Measurements from ENCODE around the gene QRICH1.

Gene QRICH1

DNA sequence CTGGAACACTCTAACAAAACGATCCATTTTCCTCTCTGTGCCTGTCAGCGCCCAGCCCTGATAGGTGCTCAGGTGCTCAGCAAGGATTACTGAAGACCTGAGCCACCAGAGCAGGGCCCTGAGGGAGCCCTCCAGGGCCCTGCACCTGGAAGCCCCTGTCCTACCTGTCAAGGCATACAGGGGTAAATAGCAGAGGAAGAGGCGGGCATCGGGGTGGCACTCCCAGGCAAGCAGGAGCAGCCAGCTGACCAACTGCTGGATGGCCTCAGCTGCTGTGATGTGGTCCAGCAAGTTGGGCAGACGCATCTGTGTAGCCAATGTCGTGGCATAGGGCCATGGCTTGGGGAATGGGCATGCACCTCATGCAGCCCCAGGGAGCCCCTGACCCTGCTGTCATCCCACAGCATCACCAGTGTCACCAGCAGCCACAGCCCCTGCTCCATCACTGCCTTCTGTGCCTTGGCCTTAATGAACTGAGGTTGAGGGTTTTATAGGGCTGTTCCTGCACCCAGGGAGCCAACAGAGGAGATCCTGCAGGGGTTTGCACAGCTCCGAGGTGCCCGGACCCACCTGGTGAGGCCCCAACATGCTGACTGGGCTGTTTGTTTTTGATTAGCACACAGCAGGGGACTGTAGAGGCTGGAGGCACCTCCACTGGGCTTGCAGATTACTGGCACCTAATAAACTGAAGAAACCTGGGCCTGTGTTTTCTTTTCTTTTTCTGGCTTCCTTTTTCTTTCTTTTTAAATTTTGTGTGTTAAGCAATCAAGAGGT, 94.6 kb downstream of the QRICH1 start:
- in situ Hi-C loops (cut with HindIII; ENCODE audit: low sequenced_read_pairs), result no loop called here

DNA sequence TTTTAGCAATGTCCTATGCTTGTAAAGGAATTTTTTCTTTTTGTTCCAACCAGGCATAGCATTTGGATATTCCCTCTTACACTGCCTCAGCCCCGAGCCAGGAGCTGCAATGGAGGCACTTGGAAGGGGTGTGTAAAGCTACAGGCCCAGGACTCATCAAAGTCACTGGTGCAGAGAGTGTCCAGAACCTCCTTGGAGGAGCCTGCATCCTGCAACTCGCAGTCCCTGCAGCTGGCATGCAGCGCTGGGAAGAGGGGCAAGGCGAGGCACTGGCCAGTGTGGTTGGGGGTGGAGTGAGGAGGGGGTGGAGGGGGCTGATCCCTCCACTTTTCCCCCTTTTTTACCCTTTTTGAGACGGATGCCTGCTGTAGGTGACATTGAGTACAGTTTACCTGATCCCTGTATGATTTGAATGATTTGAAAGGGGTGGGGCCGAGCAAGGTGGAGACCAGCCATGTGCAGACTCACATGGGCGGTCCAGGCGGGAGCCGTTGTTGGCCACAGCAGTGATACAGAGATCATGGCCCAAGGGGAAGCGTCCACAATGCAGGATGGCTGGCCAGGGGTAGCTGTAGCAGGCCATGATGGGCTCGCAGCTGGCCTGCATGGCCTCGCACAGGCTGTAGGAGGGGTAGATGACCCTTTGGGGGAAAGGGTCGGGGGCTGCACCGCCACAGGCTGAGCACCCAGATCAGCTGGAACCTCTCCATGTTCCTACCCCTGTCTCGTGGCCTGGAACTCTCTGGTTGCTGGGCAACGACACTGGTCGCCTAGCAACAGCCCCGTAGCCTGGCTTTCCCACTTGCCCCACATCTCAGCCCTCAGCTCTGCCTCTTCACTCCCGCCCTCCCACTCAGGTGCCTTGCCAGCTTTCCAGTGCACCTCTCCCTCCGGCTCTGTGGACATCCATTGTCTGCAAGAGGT, 95.9 kb downstream of the QRICH1 start:
- in situ Hi-C loops (cut with HindIII; ENCODE audit: low sequenced_read_pairs), result no loop called here

- in situ Hi-C loops (cut with HindIII; ENCODE audit: low sequenced_read_pairs), result no loop called here
These were observed 96.7 kb downstream of the QRICH1 start for GRCh38 chr3:48997102-48997635.

GRCh38 chr3:48996640-48997039, 97.2 kb downstream of the QRICH1 start:
- in situ Hi-C loops (cut with HindIII; ENCODE audit: low sequenced_read_pairs), result no loop called here

- in situ Hi-C loops (cut with HindIII; ENCODE audit: low sequenced_read_pairs), result no loop called here
These were observed 100.0 kb downstream of the QRICH1 start for GRCh38 chr3:48993834-48994233.

DNA sequence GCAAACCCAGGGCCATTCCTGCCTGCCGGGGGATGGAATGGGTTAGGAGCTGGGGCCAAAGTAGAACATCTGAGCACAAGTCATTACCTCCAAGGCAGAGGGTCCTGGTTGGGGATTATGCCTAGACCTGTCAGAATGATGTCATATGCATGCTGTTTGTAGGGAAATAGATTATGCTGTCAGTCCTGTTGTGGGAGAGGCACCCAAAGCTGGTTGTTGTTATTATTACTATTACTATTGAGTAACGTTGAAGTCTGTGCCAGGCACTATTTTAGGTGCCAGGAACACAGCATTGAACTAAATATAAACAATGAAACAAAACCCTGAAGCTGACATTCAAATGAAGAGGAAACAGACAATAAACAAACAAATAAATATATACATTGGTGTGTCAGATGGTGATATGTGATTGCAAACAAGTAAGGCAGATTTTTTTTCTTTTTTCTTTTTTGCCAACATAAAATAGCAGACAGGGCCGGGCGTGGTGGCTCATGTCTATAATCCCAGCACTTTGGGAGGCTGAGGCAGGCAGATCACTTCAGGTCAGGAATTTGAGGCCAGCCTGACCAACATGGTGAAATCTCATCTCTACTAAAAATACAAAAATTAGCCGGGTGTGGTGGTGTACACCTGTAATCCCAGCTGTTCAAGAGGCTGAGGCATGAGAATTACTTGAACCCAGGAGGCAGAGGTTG, 101.9 kb downstream of the QRICH1 start:
- in situ Hi-C loops (cut with HindIII; ENCODE audit: low sequenced_read_pairs), result no loop called here

DNA sequence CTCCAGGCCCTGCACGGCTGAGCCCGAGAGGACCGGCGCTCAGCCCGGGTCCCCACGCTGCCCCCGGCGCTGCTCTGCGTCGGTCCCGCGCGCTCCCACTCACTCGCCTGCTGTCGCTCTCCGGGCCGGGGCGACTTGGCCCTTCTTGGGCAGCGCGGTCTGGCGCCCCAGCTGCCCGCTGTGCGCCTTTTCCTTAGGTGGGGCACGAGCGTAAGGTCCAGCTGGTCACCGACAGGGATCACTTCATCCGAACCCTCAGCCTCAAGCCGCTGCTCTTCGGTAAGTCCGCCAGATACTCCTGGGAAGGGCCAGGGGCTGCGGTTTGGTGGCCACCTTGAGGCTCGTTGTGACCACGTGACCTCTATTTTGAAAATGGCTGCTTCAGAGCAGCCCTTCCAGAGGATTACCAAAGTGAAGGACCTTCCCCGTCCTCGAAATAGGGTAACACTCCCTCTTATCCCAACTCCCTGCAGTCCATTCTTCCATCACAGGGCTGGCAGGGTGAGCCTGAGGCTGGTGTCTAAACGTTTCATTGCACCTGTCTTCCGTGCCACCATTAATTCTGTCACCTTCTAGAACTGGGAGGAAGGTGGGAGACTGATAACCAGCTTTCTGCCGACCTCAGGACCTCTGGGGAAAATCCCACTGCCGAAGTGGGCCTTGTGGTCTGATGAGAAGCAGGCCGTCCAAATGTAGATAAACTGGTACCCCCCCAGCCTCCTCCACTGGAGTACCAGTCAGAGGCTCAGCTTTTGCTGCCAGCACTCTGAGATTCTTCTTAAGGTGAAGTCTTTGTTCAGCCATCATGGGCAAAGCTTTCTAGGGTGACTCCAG, 103.0 kb downstream of the QRICH1 start:
- in situ Hi-C loops (cut with HindIII; ENCODE audit: low sequenced_read_pairs), result no loop called here

GRCh38 chr3:48989796-48990635, 103.9 kb downstream of the QRICH1 start, which contains the start of gene P4HTM:
P4HTM (plus strand) TSS chr3:48990241; CDS start chr3:48990257, 16 bp downstream.
- in situ Hi-C loops (cut with HindIII; ENCODE audit: low sequenced_read_pairs), result no loop called here

GRCh38 chr3:48989126-48989795, 104.6 kb downstream of the QRICH1 start:
- in situ Hi-C loops (cut with HindIII; ENCODE audit: low sequenced_read_pairs), result no loop called here

DNA sequence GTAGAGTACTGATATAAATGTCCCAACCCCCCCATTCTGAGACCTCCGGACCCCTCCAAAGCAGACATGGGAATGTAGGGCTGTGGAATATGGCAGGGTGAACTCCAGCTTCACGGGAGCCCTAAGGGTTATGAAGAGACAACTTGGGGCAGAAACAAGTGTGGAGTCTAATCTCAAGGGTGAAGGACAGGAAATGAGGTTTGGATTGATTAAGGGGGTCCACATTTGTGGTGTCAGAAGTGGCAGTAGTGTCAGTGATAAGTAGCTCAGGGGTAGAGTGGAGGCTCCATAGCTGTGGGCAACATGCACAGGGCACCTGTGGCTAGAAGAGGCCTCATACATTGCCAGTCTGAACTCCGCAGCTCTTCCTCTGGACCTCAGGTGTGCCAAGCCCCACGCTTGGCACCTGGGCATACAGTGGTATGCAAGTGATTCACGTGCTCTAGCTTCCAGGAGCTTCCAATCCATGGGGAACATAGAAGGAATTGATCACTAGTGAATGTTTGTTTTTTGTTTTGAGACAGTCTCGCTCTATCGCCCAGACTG, 108.0 kb downstream of the QRICH1 start:
- in situ Hi-C loops (cut with HindIII; ENCODE audit: low sequenced_read_pairs), result no loop called here

DNA sequence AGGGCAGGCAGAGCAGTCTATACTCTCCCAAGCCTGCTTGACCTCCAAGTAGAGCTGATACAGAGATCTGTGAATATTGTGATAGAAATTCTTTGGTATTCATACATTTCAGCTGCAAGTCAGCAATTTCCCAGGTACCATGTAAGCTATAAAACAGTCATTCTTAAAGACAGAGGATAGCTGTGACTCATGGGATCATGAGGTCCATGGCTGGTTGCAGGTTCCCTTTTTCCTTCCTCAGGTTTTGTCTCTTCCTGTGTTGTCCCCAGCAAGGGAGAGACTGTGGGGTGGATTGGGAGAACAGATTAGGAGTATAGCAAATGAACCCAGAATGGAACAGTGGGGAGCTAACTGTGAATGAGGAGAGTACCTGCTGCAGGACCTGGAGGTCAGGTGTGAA, 109.2 kb downstream of the QRICH1 start:
- in situ Hi-C loops (cut with HindIII; ENCODE audit: low sequenced_read_pairs), result no loop called here

GRCh38 chr3:48983096-48983495, 110.8 kb downstream of the QRICH1 start:
- in situ Hi-C loops (cut with HindIII; ENCODE audit: low sequenced_read_pairs), result no loop called here

DNA sequence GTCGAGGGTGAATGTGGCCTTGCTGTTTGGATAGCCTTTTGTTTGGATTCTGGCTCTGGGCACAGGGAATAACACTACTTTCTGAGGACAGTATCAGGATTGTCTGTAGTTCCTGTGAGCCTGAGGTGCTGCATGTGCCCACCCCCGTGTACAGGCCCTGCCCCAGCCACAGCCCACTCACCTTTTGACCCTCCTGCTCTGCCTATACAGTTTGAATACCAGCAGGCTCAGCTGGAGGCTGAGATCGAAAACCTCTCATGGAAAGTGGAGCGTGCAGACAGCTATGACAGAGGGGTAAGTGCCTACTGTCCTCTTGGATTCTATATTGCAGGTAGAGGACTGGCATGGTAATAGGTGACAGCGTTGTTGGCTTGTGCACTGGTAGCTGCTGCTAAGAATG, 111.2 kb downstream of the QRICH1 start:
- in situ Hi-C loops (cut with HindIII; ENCODE audit: low sequenced_read_pairs), result no loop called here

DNA sequence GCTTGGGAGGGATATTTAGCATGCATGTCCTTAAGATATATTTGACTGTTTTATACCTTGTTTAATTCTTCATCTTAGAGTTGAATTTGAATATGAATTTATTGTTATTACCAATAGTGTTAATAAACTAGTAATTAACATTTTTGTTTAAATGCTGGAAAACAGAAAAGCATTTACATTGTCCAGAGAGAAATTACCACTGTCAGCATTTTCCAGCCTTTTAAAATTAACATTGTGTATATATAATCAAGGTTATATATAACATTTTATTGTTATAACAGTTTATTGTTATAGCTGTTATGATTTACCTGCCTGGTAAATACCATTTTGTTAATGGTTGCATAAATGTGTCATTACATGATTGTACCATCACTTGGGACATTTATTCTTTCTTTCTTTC, 111.9 kb downstream of the QRICH1 start:
- in situ Hi-C loops (cut with HindIII; ENCODE audit: low sequenced_read_pairs), result no loop called here

- in situ Hi-C loops (cut with HindIII; ENCODE audit: low sequenced_read_pairs), result no loop called here
These were observed 113.6 kb downstream of the QRICH1 start for GRCh38 chr3:48980295-48980694.

All from endothelial cell of hepatic sinusoid (primary cell).